ENCODE data around the gene NEK4.

GRCh38 chr3:52707585-52707984 lies 63.2 kb downstream of the NEK4 start:
- no peak for TF ChIP-seq CTCF (IDR thresholded peaks at IDR 0.05; ENCODE audit: low read depth, low read length, missing input control)
- no peak for TF ChIP-seq EGR1 (IDR thresholded peaks at IDR 0.05; ENCODE audit: low read depth in 2 of 2)
- TF ChIP-seq FOXA1 (IDR thresholded peaks at IDR 0.05), result no peak
- no peak for TF ChIP-seq TAF1 (conservative IDR thresholded peaks at IDR 0.05)
- no peak for TF ChIP-seq REST (IDR thresholded peaks at IDR 0.05)
- TF ChIP-seq HNF4A (conservative IDR thresholded peaks at IDR 0.05), result no peak
